Liver (tissue), 3 donors: Measurements from ENCODE around the gene EXOC6B.
"Not testable (repeated sequence)": the region's sequence is repeated elsewhere in the genome, so short reads cannot be mapped to it uniquely, and the experiment has no call there.

ENCODE experiments used
- ATF3 ChIP-seq: IDR thresholded peaks from 2 replicates; pipeline ENCODE4 v1.6.1; 2016; ENCODE audit warnings: antibody characterized with exemption
- CTCF ChIP-seq: fragments of 150-350 bp; IDR thresholded peaks from 2 replicates; pipeline ENCODE4 v1.5.1; 2017; ENCODE audit warnings: improper control_type of control experiment, low read depth, low read length; ENCODE audit not compliant: missing input control
- EGR1 ChIP-seq, 2 donors: IDR thresholded peaks; 2 replicates each; pipeline ENCODE4 v1.6.1; 2016 to 2018; ENCODE audit warnings: antibody characterized with exemption in 2 of 2, low read depth in 2 of 2
- FOXA2 ChIP-seq: IDR thresholded peaks from 2 replicates; pipeline ENCODE4 v1.6.1; 2016; ENCODE audit warnings: antibody characterized with exemption
- GABPA ChIP-seq, 2 donors: IDR thresholded peaks in 1 of 2; conservative IDR thresholded peaks in 1 of 2; 2 replicates each; pipeline ENCODE4 v1.6.1; 2016; ENCODE audit warnings: antibody characterized with exemption in 2 of 2, mild to moderate bottlenecking in 1 of 2, moderate library complexity in 1 of 2
- MAX ChIP-seq: IDR thresholded peaks from 2 replicates; pipeline ENCODE4 v1.6.1; 2016; ENCODE audit warnings: antibody characterized with exemption
- RAD21 ChIP-seq, 2 donors: IDR thresholded peaks; 2 replicates each; pipeline ENCODE4 v1.6.1; 2016; ENCODE audit warnings: antibody characterized with exemption in 2 of 2, mild to moderate bottlenecking in 2 of 2
- REST ChIP-seq: IDR thresholded peaks from 2 replicates; pipeline ENCODE4 v1.6.1; 2016; ENCODE audit warnings: antibody characterized with exemption, mild to moderate bottlenecking
- RXRA ChIP-seq, 2 donors: IDR thresholded peaks; 2 replicates each; pipeline ENCODE4 v1.6.1; 2017 to 2018; ENCODE audit warnings: antibody characterized with exemption in 2 of 2, mild to moderate bottlenecking in 1 of 2
- SP1 ChIP-seq: IDR thresholded peaks from 2 replicates; pipeline ENCODE4 v1.6.1; 2018; ENCODE audit warnings: antibody characterized with exemption, mild to moderate bottlenecking
- TAF1 ChIP-seq: conservative IDR thresholded peaks from 2 replicates; pipeline ENCODE4 v1.6.1; 2016; ENCODE audit warnings: antibody characterized with exemption, mild to moderate bottlenecking
- YY1 ChIP-seq: IDR thresholded peaks from 2 replicates; pipeline ENCODE4 v1.6.1; 2016; ENCODE audit warnings: antibody characterized with exemption, mild to moderate bottlenecking
- ZBTB33 ChIP-seq: IDR thresholded peaks from 2 replicates; pipeline ENCODE4 v1.6.1; 2016; ENCODE audit warnings: antibody characterized with exemption
- donor health status: healthy.
- donor health status: healthy.

- TF ChIP-seq CTCF; YY1; ZBTB33; ATF3; MAX; GABPA (IDR thresholded peaks at IDR 0.05 in 1 of 2, conservative IDR thresholded peaks at IDR 0.05 in 1 of 2); REST; EGR1 (IDR thresholded peaks at IDR 0.05; ENCODE audit: low read depth in 2 of 2); RXRA (IDR thresholded peaks at IDR 0.05); SP1; RAD21 (IDR thresholded peaks at IDR 0.05); FOXA2; TAF1: not testable (repeated sequence)
These were observed 290.2 kb downstream of the EXOC6B start for GRCh38 chr2:72535586-72535985.
